ENCODE measurements around the gene ZNF697. TPM values are rescaled to one million over a fixed set of nuclear protein-coding genes. Genes with fewer than 3 reads are reported as not detected.

Gene ZNF697
- total RNA-seq, 4 donors from 2014 or later, result 1.00 to 5.6 (median 2.9) TPM

DNA sequence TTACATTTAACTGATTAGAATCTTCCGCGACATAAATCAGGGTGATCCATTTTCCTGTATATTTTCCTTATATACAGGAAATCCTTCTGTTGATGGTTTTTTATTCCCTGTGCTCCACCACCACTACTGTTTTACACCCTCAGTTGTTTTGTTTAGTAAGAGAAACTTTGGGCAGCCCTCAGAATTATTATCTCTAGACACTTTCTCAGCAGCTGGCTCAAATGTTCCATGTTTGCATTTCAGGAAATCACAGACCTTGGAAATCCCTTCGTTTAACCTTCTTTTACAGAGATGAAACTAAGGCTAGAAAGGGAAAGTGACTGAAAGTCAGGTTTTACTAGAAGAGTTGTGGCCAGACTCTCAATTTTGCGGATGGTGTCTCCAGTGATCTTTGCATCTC lies 15.2 kb downstream of the ZNF697 start:
- TF ChIP-seq, protein P1, sequence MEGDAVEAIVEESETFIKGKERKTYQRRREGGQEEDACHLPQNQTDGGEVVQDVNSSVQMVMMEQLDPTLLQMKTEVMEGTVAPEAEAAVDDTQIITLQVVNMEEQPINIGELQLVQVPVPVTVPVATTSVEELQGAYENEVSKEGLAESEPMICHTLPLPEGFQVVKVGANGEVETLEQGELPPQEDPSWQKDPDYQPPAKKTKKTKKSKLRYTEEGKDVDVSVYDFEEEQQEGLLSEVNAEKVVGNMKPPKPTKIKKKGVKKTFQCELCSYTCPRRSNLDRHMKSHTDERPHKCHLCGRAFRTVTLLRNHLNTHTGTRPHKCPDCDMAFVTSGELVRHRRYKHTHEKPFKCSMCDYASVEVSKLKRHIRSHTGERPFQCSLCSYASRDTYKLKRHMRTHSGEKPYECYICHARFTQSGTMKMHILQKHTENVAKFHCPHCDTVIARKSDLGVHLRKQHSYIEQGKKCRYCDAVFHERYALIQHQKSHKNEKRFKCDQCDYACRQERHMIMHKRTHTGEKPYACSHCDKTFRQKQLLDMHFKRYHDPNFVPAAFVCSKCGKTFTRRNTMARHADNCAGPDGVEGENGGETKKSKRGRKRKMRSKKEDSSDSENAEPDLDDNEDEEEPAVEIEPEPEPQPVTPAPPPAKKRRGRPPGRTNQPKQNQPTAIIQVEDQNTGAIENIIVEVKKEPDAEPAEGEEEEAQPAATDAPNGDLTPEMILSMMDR (IDR thresholded peaks at IDR 0.05), result no peak
- TF ChIP-seq POLR2A (IDR thresholded peaks at IDR 0.05) (no peak), POLR2AphosphoS5 (IDR thresholded peaks at IDR 0.05) (no peak)
- H3K4me3 ChIP-seq, result no peak overlapping the region
- no peaks in the 10 kb centered on the region for H3K9me3 ChIP-seq
- H3K27ac ChIP-seq, result no peak overlapping the region
- H3K27me3 ChIP-seq, result no peaks in the 10 kb centered on the region
- no peak for DNase-seq
- H3K4me1 ChIP-seq, result peaks cover 6 to 29% (median 16%) of the 10 kb centered on the region in 4 donors
- 74 to 76% methylated on average over 4 of the region's 4 CpGs for WGBS, 2 donors (ENCODE audit: low coverage in 1 of 2)
- H3K36me3 ChIP-seq, result no peaks in the 10 kb centered on the region
- intact Hi-C loops (cut with DNase I; ENCODE audit: low total_unique reads) (no loop called here), in situ Hi-C loops (cut with MboI; ENCODE audit: low pct_ligation_motif_present in 1 of 4, low pct_unique_long_range_greater_than_20kb in 1 of 4, low sequenced_read_pairs in 3 of 4) (no loop called here)

DNA sequence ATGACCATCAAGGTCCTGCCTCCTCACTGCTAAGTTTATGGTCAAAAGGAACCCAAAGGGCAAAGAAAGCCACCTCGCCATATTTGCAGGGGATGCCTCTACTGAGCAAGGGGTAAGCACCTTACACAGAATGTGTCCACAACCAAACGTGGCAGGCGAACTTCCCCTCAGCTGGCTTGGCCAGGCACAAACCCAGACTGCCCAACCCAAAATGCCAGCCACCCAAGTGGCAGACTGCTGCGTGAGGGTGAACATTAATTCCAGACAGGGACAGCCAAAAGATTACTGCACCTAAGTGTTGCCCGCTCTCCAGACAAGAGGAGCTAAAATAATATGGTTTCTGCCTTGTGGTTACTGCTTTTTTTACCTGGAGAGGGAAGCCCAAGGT lies 16.0 kb downstream of the ZNF697 start:
- in situ Hi-C loops (cut with MboI; ENCODE audit: low pct_ligation_motif_present in 1 of 4, low pct_unique_long_range_greater_than_20kb in 1 of 4, low sequenced_read_pairs in 3 of 4) (no loop called here), intact Hi-C loops (cut with DNase I; ENCODE audit: low total_unique reads) (no loop called here)
- WGBS, 2 donors (ENCODE audit: low coverage in 1 of 2), result 69% methylated on average over 5 of the region's 5 CpGs; no CpG with 5 or more reads in 1 of the 2 donors
- DNase-seq, result no peak
- H3K9me3 ChIP-seq, result no peaks in the 10 kb centered on the region
- no peak for TF ChIP-seq EP300 (IDR thresholded peaks at IDR 0.05; ENCODE audit: low read depth)
- no peak for TF ChIP-seq POLR2A (IDR thresholded peaks at IDR 0.05)
- TF ChIP-seq POLR2AphosphoS5 (IDR thresholded peaks at IDR 0.05), result no peak
- TF ChIP-seq, protein P1 (IDR thresholded peaks at IDR 0.05), result no peak
- H3K36me3 ChIP-seq, result no peaks in the 10 kb centered on the region
- H3K4me1 ChIP-seq, result peaks cover 6 to 27% (median 16%) of the 10 kb centered on the region in 4 donors
- H3K27ac ChIP-seq, result peak overlapping the region; percentile 57 to 69 (median 64)
- H3K4me3 ChIP-seq, result peak overlapping the region in 1 of 4 donors; percentile 35
- no peaks in the 10 kb centered on the region for H3K27me3 ChIP-seq

DNA sequence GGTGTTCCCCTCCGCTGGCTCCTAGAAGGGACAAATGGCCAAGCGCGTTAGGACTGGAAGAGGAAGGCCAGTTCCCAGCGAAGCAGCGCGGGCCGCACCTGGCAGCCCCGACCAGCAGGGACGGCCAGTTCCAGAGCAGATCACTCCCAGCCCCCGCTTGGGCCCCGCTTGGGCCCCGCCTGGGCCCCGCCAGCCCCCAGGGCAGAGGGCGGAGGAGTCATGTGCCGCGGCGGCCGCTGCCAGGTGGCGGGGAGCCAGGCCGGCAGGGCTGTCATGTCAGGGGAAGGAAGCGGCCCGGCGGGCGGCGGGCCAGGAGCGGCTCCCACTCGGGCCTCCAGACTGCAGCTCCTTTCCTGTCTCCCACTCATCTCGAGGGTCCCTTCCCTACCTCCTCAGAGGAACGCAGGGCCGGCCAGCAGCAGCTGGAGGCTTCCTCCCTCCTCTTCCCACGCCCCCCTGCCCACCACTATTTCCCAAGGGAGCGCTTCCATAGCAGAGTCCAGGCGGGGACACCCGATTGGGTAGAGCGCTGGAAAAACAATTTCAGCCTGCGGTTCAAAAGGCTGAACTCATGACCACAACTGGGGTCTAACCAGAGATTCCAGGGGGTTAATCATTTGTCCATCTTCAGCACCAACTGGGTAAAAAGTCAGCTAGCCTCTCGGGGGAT lies 16.5 kb downstream of the ZNF697 start:
- H3K4me3 ChIP-seq, result peak overlapping the region in 3 of 4 donors; percentile 15 to 35 (median 23)
- in situ Hi-C loops (cut with MboI; ENCODE audit: low pct_ligation_motif_present in 1 of 4, low pct_unique_long_range_greater_than_20kb in 1 of 4, low sequenced_read_pairs in 3 of 4), result no loop called here
- H3K9me3 ChIP-seq, result no peaks in the 10 kb centered on the region
- H3K4me1 ChIP-seq, result peaks cover 8 to 26% (median 17%) of the 10 kb centered on the region in 4 donors
- H3K36me3 ChIP-seq, result no peaks in the 10 kb centered on the region
- peak; percentile 84 for DNase-seq
- 25% methylated on average over 23 of the region's 37 CpGs; no CpG with 5 or more reads in 1 of the 2 donors for WGBS, 2 donors (ENCODE audit: low coverage in 1 of 2)
- no peaks in the 10 kb centered on the region for H3K27me3 ChIP-seq
- peak overlapping the region; percentile 57 to 69 (median 64) for H3K27ac ChIP-seq
- TF ChIP-seq POLR2A (IDR thresholded peaks at IDR 0.05) (no peak), EP300 (IDR thresholded peaks at IDR 0.05; ENCODE audit: low read depth) (peak; percentile 61), POLR2AphosphoS5 (IDR thresholded peaks at IDR 0.05) (peak; percentile 60 to 77 (median 75))
- TF ChIP-seq, protein P1 (IDR thresholded peaks at IDR 0.05), result peak in 2 of 5 experiments; percentile 6 to 25
- intact Hi-C loops (cut with DNase I; ENCODE audit: low total_unique reads), result no loop called here

DNA sequence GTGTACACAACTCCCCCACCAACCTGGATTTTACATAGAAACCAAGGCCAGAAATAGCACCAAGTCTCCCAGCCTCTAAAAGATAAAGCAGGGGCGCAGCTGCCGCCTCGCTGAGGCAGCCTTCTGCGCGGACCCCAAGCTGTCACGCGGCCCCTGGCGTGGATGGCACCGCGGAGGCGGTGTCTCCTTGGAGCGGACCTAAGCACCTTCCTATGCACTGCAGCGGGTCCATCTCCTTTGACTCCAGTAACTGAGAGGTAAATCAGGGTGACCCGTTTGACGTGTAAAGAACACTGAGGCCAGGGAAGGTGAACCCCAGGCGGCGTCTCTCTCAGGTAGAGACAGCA lies 17.0 kb downstream of the ZNF697 start:
- TF ChIP-seq POLR2A (IDR thresholded peaks at IDR 0.05) (no peak), EP300 (IDR thresholded peaks at IDR 0.05; ENCODE audit: low read depth) (no peak), POLR2AphosphoS5 (IDR thresholded peaks at IDR 0.05) (no peak)
- TF ChIP-seq, protein P1 (IDR thresholded peaks at IDR 0.05), result no peak
- Histone ChIP-seq H3K4me3 (peak overlapping the region in 3 of 4 donors; percentile 15 to 35 (median 23)), H3K9me3 (no peaks in the 10 kb centered on the region), H3K36me3 (no peaks in the 10 kb centered on the region), H3K27me3 (no peaks in the 10 kb centered on the region), H3K27ac (peak overlapping the region; percentile 57 to 69 (median 64)), H3K4me1 (peaks cover 13 to 26% (median 17%) of the 10 kb centered on the region in 4 donors)
- DNase-seq, result no peak
- intact Hi-C loops (cut with DNase I; ENCODE audit: low total_unique reads), result no loop called here
- 70% methylated on average over 17 of the region's 17 CpGs; no CpG with 5 or more reads in 1 of the 2 donors for WGBS, 2 donors (ENCODE audit: low coverage in 1 of 2)
- in situ Hi-C loops (cut with MboI; ENCODE audit: low pct_ligation_motif_present in 1 of 4, low pct_unique_long_range_greater_than_20kb in 1 of 4, low sequenced_read_pairs in 3 of 4), result no loop called here

Data from transverse colon (tissue), 4 donors.